Aorta (tissue), 5 donors: ENCODE measurements around the gene SGCA. TPM values are rescaled to one million over a fixed set of nuclear protein-coding genes. Genes with fewer than 3 reads are reported as not detected.

ENCODE experiments used
- ATAC-seq: fragments of 200-7000 bp; cut with Tn5 transposase; one replicate; pipeline ENCODE4 v1.9.1; 2022; ENCODE audit warnings: moderate library complexity; ENCODE audit not compliant: low FRiP score
- DNase-seq, 2 donors: peaks; one replicate each; pipeline ENCODE4 v3.0.0-alpha.2; 2020
- H3K27ac ChIP-seq, 2 donors: one replicate each; pipeline ENCODE4 v1.5.1; 2013; ENCODE audit warnings: low read length in 2 of 2, mild to moderate bottlenecking in 2 of 2, moderate library complexity in 2 of 2, control low read depth in 1 of 2, inconsistent platforms in 1 of 2, low read depth in 1 of 2
- H3K27me3 ChIP-seq, 2 donors: one replicate each; pipeline ENCODE4 v1.6.1; 2013; ENCODE audit warnings: control low read depth in 1 of 2, low read length in 1 of 2, mild to moderate bottlenecking in 1 of 2, moderate library complexity in 1 of 2; ENCODE audit not compliant: insufficient read depth in 2 of 2, control insufficient read depth in 1 of 2
- H3K36me3 ChIP-seq, 2 donors: one replicate each; pipeline ENCODE4 v1.6.1; 2013; ENCODE audit warnings: control low read depth in 1 of 2, low read length in 1 of 2, mild to moderate bottlenecking in 1 of 2; ENCODE audit not compliant: insufficient read depth in 2 of 2, control insufficient read depth in 1 of 2
- H3K4me1 ChIP-seq, 2 donors: one replicate each; pipeline ENCODE4 v1.6.1; 2013; ENCODE audit warnings: low read length in 2 of 2, control low read depth in 1 of 2, mild to moderate bottlenecking in 1 of 2, moderate library complexity in 1 of 2; ENCODE audit not compliant: insufficient read depth in 2 of 2, control insufficient read depth in 1 of 2
- H3K4me3 ChIP-seq, 2 donors: one replicate each; pipeline ENCODE4 v1.5.1; 2013; ENCODE audit warnings: low read length in 2 of 2, control low read depth in 1 of 2, mild to moderate bottlenecking in 1 of 2
- H3K9me3 ChIP-seq: one replicate; pipeline ENCODE4 v1.6.1; 2013; ENCODE audit warnings: mild to moderate bottlenecking, low read length; ENCODE audit not compliant: control insufficient read depth
- WGBS, 2 donors: extraction: QIAGEN DNeasy Blood & Tissue Kit; methylation state at CpG; one replicate each; pipeline ENCODE4 v1.1.7; 2013; 5-methylcytosine and 5-hydroxymethylcytosine counted together
- intact Hi-C, 2 donors: fragments of 100-400 bp; cut with DNase I; formaldehyde crosslinking; loops; one replicate each; pipeline versions ENCODE4 v1.14.2 to v1.15.0; 2022
- polyA plus RNA-seq, 2 donors: library from polyadenylated mRNA; stranded (reverse); fragments of 200-250 nt; gene quantifications; one replicate each; pipeline ENCODE4 v1.2.3, GENCODE V29; 2013
- total RNA-seq, 2 donors: library from RNA; stranded (reverse); fragmentation: NEBNext Ultra II Directional; extraction: Animal tissue kit (Norgen Biotek cat#: 25700); gene quantifications; one replicate each; pipeline ENCODE4 v1.2.1, GENCODE V29; 2021
- donor health status: healthy with polysubstance abuse.
- donor health status: Bipolar disorder and iron deficiency.
- donor health status: DM: no; HTN: no; CAD: no.
- donor health status: DM: no; HTN: no; CAD: no.
- donor health status: DM: yes; HTN: yes; CAD: no.

Gene SGCA
- total and polyA plus RNA-seq, 4 donors = 86.4 to 198 (median 92.2) TPM

GRCh38 chr17:50125420-50125997 lies 40.3 kb upstream of the SGCA start:
- H3K36me3 ChIP-seq = no peaks in the 10 kb centered on the region
- no peaks in the 10 kb centered on the region for H3K27me3 ChIP-seq
- no peaks in the 10 kb centered on the region for H3K4me1 ChIP-seq
- DNase-seq (no peak), ATAC-seq (no peak)
- H3K4me3 ChIP-seq = no peak overlapping the region
- WGBS, 2 donors = 95 to 97% methylated on average over 4 of the region's 4 CpGs
- no peaks in the 10 kb centered on the region for H3K9me3 ChIP-seq
- intact Hi-C loops = no loop called here
- H3K27ac ChIP-seq = no peak overlapping the region

DNA sequence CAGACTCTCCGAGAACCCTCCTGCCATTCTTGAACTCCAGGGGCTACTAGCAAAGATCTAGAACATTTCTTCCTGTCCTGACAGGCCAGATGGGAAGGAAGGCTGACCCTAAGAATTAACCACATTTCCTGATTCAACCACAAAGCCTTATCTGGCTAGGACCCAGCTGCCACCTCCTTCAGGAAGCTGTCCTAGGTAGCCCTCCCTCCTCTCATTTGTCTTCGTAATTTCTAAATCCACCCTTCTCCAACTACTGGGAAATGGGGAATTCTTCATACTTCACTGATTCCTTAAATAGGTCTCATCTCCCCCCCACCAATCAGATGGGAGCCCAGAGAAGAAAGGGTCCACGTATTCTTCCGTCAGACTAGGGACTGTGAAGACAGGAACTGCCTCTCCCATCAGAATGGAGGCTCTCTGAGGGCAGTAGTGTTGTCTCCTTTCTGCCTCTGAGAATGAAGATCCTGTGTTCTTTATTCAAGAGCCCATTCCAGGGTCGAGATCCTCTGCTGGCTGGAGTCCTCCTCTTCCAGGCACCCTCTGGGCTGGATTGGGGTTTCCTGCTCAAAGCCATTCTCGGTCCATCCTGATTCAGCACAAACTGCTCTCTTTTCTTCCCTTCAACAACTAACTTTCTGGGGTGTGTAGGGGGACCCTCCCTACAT lies 38.0 kb upstream of the SGCA start:
- no peaks in the 10 kb centered on the region for H3K36me3 ChIP-seq
- intact Hi-C loops = no loop called here
- no peak overlapping the region for H3K27ac ChIP-seq
- ATAC-seq (no peak), DNase-seq (no peak)
- H3K27me3 ChIP-seq = no peaks in the 10 kb centered on the region
- no peaks in the 10 kb centered on the region for H3K9me3 ChIP-seq
- no peak overlapping the region for H3K4me3 ChIP-seq
- H3K4me1 ChIP-seq = no peaks in the 10 kb centered on the region
- 83 to 89% methylated on average over 6 of the region's 6 CpGs for WGBS, 2 donors

GRCh38 chr17:50128441-50129352 lies 37.1 kb upstream of the SGCA start:
- H3K36me3 ChIP-seq = no peaks in the 10 kb centered on the region
- no peaks in the 10 kb centered on the region for H3K27me3 ChIP-seq
- DNase-seq (no peak), ATAC-seq (no peak)
- H3K27ac ChIP-seq = no peak overlapping the region
- H3K4me1 ChIP-seq = peaks cover 0 to 2% of the 10 kb centered on the region in 2 donors
- no peaks in the 10 kb centered on the region for H3K9me3 ChIP-seq
- WGBS, 2 donors = 52 to 55% methylated on average over 32 of the region's 32 CpGs
- H3K4me3 ChIP-seq = peak overlapping the region; percentile 30 to 80
- intact Hi-C loops = no loop called here

DNA sequence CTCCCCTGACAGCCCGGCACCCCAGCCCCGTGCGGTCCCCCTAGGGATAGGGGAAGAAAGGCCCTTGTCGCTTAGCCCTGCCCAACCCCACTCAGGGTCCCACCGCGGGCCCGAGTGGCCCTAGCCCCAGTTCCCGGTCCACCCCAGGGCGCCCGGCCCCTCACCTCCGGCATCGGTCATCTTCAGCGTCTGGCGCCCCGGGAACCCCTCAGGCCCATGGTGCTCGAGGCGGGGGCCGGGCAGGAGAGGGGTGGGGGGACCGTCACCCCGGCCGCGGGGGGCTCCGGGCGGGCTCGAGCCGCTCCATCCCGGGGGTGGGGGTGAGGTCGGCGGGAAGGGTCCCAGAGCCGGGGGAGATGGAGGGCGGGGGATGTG lies 36.5 kb upstream of the SGCA start:
- no peak for ATAC-seq
- no peak for DNase-seq
- intact Hi-C loops = no loop called here
- H3K9me3 ChIP-seq = no peaks in the 10 kb centered on the region
- no peaks in the 10 kb centered on the region for H3K36me3 ChIP-seq
- H3K4me1 ChIP-seq = peaks cover 0 to 2% of the 10 kb centered on the region in 2 donors
- WGBS, 2 donors = 1 to 2% methylated on average over 31 of the region's 31 CpGs
- H3K27ac ChIP-seq = no peak overlapping the region
- no peaks in the 10 kb centered on the region for H3K27me3 ChIP-seq
- H3K4me3 ChIP-seq = peak overlapping the region; percentile 30 to 80

GRCh38 chr17:50129728-50130558 lies 35.9 kb upstream of the SGCA start, which contains the start of gene SAMD14:
Gene SAMD14 (minus strand): TSS chr17:50130160. CDS start chr17:50124959, 5,201 bp downstream.
- Histone ChIP-seq H3K9me3 (no peaks in the 10 kb centered on the region), H3K27me3 (no peaks in the 10 kb centered on the region), H3K4me1 (peaks cover 0 to 2% of the 10 kb centered on the region in 2 donors), H3K27ac (no peak within 1 kb of the TSS), H3K4me3 (peak within 1 kb of the TSS; percentile 30 to 80), H3K36me3 (no peaks in the 10 kb centered on the region)
- no peak for DNase-seq
- WGBS, 2 donors = 1% methylated on average over 40 to 84 of the region's 84 CpGs
- ATAC-seq = no peak
- intact Hi-C loops = no loop called here

GRCh38 chr17:50130559-50131305 lies 35.1 kb upstream of the SGCA start:
- intact Hi-C loops = no loop called here
- ATAC-seq (no peak), DNase-seq (no peak)
- H3K4me1 ChIP-seq = peaks cover 0 to 2% of the 10 kb centered on the region in 2 donors
- H3K27me3 ChIP-seq = no peaks in the 10 kb centered on the region
- no peaks in the 10 kb centered on the region for H3K36me3 ChIP-seq
- 26 to 28% methylated on average over 10 to 19 of the region's 19 CpGs for WGBS, 2 donors
- no peaks in the 10 kb centered on the region for H3K9me3 ChIP-seq
- H3K4me3 ChIP-seq = peak overlapping the region in 1 of 2 donors; percentile 30
- H3K27ac ChIP-seq = no peak overlapping the region

GRCh38 chr17:50132104-50132794 lies 33.6 kb upstream of the SGCA start:
- Histone ChIP-seq H3K36me3 (peaks cover 0 to 1% of the 10 kb centered on the region in 2 donors), H3K27me3 (no peaks in the 10 kb centered on the region), H3K9me3 (no peaks in the 10 kb centered on the region), H3K27ac (peak overlapping the region in 1 of 2 donors; percentile 4), H3K4me3 (no peak overlapping the region), H3K4me1 (peaks cover 0 to 2% of the 10 kb centered on the region in 2 donors)
- DNase-seq (no peak), ATAC-seq (no peak)
- 83 to 88% methylated on average over 6 of the region's 6 CpGs for WGBS, 2 donors
- intact Hi-C loops = no loop called here
